Loucy (cell line): ENCODE results near the gene AGAP3.

Experiments
- CTCF ChIP-seq: fragments of 200-600 bp; sonication (generic); conservative IDR thresholded peaks from 2 replicates; pipeline ENCODE4 v1.5.1; 2014; ENCODE audit warnings: mild to moderate bottlenecking, antibody characterized with exemption, low read length
- EZH2phosphoT487 ChIP-seq: fragments of 200-600 bp; IDR thresholded peaks from 2 replicates; pipeline ENCODE4 v1.6.1; 2018; ENCODE audit warnings: antibody characterized with exemption, mild to moderate bottlenecking, moderate library complexity, borderline replicate concordance

- TF ChIP-seq CTCF, result no peak
- no peak for TF ChIP-seq EZH2phosphoT487
These were observed 102.8 kb downstream of the AGAP3 start for GRCh38 chr7:151189038-151189437.
